DND-41 (cell line): ENCODE measurements around the gene SV2B.

ENCODE experiments used
- ATAC-seq: fragments of 200-7000 bp; cut with Tn5 transposase; 3 replicates; pipeline ENCODE4 v1.9.1; 2021; ENCODE audit warnings: low read depth; ENCODE audit not compliant: insufficient read depth
- DNase-seq: peaks from one replicate; pipeline ENCODE4 v3.0.0-alpha.2; 2020
- H2AFZ ChIP-seq: 2 replicates; pipeline ENCODE4 v1.6.0; 2012; ENCODE audit warnings: low read depth, low read length
- H3K27ac ChIP-seq: 2 replicates; pipeline ENCODE4 v1.5.1; 2012; ENCODE audit warnings: low read length, inconsistent platforms
- H3K27me3 ChIP-seq: fragments of 200-600 bp; sonication (generic); 2 replicates; pipeline ENCODE4 v1.6.0; 2012; ENCODE audit warnings: low read length, mild to moderate bottlenecking, inconsistent platforms; ENCODE audit not compliant: insufficient read depth, poor library complexity
- H3K36me3 ChIP-seq: 2 replicates; pipeline ENCODE4 v1.5.1; 2012; ENCODE audit warnings: low read length, inconsistent platforms; ENCODE audit not compliant: insufficient read depth
- H3K4me1 ChIP-seq: 2 replicates; pipeline ENCODE4 v1.5.1; 2012; ENCODE audit warnings: mild to moderate bottlenecking, low read length; ENCODE audit not compliant: insufficient read depth
- H3K4me2 ChIP-seq: 2 replicates; pipeline ENCODE4 v1.6.0; 2012; ENCODE audit warnings: mild to moderate bottlenecking, moderate library complexity, low read length, inconsistent platforms; ENCODE audit not compliant: insufficient read depth
- H3K4me3 ChIP-seq, 2 experiments: fragments of 200-600 bp in 1 of 2; shearing (Covaris generic) in 1 of 2; 2 replicates each; pipeline ENCODE4 v1.5.1; 2012 to 2016; ENCODE audit warnings: inconsistent platforms in 2 of 2, low read length in 2 of 2, mild to moderate bottlenecking in 2 of 2, low read depth in 1 of 2, moderate library complexity in 1 of 2
- H3K79me2 ChIP-seq: 2 replicates; pipeline ENCODE4 v1.6.0; 2012; ENCODE audit warnings: low read length, inconsistent platforms; ENCODE audit not compliant: insufficient read depth
- H3K9ac ChIP-seq: 2 replicates; pipeline ENCODE4 v1.6.0; 2012; ENCODE audit warnings: low read depth, mild to moderate bottlenecking, inconsistent platforms, low read length, moderate library complexity
- H3K9me3 ChIP-seq: 2 replicates; pipeline ENCODE4 v1.5.1; 2012; ENCODE audit warnings: low read length, moderate library complexity, mild to moderate bottlenecking, inconsistent platforms; ENCODE audit not compliant: insufficient read depth, severe bottlenecking
- H4K20me1 ChIP-seq: 2 replicates; pipeline ENCODE4 v1.6.0; 2012; ENCODE audit warnings: low read length; ENCODE audit not compliant: insufficient read depth
- EZH2 ChIP-seq: IDR thresholded peaks from 3 replicates; pipeline ENCODE4 v1.6.1; 2012; ENCODE audit warnings: borderline replicate concordance, low read depth, mild to moderate bottlenecking, moderate library complexity, low read length, inconsistent platforms; ENCODE audit not compliant: severe bottlenecking
- TF ChIP-seq, protein P1 (sequence below): IDR thresholded peaks from 2 replicates; pipeline ENCODE4 v1.5.1; 2012; ENCODE audit warnings: borderline replicate concordance, low read length, moderate library complexity, mild to moderate bottlenecking; ENCODE audit not compliant: poor library complexity, severe bottlenecking; ENCODE audit errors: extremely low read depth

SV2B gene

DNA sequence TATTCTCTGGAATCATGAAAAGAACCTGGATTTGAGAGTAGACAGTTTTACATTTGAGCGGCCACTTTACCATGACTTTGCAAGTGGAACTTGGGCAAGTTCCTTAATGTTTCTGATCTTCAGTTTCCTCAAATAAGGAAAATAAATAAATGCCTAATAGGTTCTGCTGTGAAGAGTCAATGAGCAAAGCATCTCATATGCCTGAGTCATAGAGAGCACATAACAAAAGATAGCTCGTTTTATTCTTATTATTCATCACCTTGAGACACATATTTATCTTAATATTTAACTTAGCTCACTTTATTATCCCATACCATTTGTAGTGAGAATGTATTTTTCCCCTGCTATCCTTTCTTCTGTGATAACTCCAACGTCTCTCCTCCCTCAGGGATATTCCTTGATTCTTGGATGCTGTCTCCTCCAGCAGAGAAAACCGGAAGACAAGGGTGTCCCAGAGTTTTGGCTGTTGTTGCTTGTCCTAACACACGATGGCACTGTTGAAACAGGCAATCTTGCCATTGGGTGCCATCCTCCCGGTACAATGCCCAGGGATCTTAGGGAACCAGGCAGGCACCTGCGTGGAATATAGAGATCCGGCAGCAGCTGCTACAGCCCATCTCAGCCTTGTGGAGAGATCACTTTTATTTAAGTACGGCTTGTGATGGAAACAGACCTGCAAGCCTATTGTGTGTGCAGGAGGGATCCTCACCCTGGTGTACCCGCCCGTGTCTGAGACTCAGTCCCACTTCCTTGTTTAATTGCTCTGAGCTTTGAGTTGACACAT, 44.3 kb upstream of the SV2B start:
- no peaks in the 10 kb centered on the region for H3K9me3 ChIP-seq
- peaks cover 5% of the 10 kb centered on the region for H3K27me3 ChIP-seq
- no peak for TF ChIP-seq EZH2
- TF ChIP-seq, protein P1, sequence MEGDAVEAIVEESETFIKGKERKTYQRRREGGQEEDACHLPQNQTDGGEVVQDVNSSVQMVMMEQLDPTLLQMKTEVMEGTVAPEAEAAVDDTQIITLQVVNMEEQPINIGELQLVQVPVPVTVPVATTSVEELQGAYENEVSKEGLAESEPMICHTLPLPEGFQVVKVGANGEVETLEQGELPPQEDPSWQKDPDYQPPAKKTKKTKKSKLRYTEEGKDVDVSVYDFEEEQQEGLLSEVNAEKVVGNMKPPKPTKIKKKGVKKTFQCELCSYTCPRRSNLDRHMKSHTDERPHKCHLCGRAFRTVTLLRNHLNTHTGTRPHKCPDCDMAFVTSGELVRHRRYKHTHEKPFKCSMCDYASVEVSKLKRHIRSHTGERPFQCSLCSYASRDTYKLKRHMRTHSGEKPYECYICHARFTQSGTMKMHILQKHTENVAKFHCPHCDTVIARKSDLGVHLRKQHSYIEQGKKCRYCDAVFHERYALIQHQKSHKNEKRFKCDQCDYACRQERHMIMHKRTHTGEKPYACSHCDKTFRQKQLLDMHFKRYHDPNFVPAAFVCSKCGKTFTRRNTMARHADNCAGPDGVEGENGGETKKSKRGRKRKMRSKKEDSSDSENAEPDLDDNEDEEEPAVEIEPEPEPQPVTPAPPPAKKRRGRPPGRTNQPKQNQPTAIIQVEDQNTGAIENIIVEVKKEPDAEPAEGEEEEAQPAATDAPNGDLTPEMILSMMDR: peak; percentile 79
- no peak overlapping the region for H3K27ac ChIP-seq
- H3K36me3 ChIP-seq: no peaks in the 10 kb centered on the region
- no peak overlapping the region for H3K9ac ChIP-seq
- ATAC-seq: peak; percentile 73; the same call in 2 of the 3 replicates
- DNase-seq: peak; percentile 52
- H3K4me2 ChIP-seq: no peak overlapping the region
- H3K4me3 ChIP-seq: no peak overlapping the region
- no peaks in the 10 kb centered on the region for H3K79me2 ChIP-seq
- no peaks in the 10 kb centered on the region for H4K20me1 ChIP-seq
- no peak overlapping the region for H2AFZ ChIP-seq
- H3K4me1 ChIP-seq: no peaks in the 10 kb centered on the region

DNA sequence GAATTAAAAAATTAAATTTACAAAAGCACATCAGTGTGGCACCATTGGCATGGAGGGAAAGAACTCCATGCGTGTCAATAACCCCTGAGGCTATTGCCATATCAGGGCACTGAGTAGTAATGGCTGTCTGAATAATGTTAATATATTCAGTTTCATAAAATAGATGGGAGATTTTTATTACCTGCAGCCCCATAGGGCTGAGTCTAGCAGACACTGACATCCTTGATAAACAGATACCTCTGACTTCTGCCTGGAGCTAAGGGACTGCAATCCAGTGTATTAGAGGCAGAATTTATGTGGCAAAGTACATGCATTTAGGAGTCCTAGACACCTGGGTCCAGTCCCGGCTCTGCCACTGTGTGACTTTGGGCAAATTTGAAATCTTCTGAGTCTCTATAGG, 38.8 kb upstream of the SV2B start:
- Histone ChIP-seq H4K20me1 (no peaks in the 10 kb centered on the region), H3K4me3 (no peak overlapping the region), H3K4me1 (no peaks in the 10 kb centered on the region), H3K79me2 (no peaks in the 10 kb centered on the region), H3K9ac (no peak overlapping the region), H3K4me2 (no peak overlapping the region), H3K27me3 (peaks cover 4% of the 10 kb centered on the region), H2AFZ (no peak overlapping the region), H3K9me3 (no peaks in the 10 kb centered on the region), H3K27ac (no peak overlapping the region), H3K36me3 (no peaks in the 10 kb centered on the region)
- TF ChIP-seq EZH2: no peak
- TF ChIP-seq, protein P1: no peak
- DNase-seq (no peak), ATAC-seq (no peak)

DNA sequence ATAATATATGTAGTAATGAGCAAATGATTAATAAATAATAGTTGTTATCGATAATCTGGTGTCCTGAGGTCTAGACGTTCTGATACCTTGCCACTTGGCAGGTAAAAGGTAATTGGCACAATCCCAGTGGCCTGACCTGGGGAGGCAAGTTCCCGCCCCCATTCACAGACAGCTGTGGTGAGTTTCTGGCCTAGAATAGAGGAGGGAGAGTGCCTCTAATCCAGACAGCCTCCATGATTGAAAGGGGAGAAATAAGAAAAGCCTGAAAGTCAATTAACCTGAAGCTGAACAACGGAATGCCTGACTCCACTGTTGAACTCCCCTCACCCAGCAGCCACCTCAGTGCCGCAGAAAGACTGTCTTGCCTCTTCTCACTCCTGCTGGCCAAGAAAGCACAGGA, 38.1 kb upstream of the SV2B start:
- H3K79me2 ChIP-seq: no peaks in the 10 kb centered on the region
- no peak overlapping the region for H3K27ac ChIP-seq
- peaks cover 2% of the 10 kb centered on the region for H3K27me3 ChIP-seq
- TF ChIP-seq, protein P1: no peak
- H3K4me3 ChIP-seq: no peak overlapping the region
- ATAC-seq (no peak), DNase-seq (no peak)
- H2AFZ ChIP-seq: no peak overlapping the region
- no peaks in the 10 kb centered on the region for H3K9me3 ChIP-seq
- no peak overlapping the region for H3K4me2 ChIP-seq
- H3K4me1 ChIP-seq: no peaks in the 10 kb centered on the region
- no peak overlapping the region for H3K9ac ChIP-seq
- no peaks in the 10 kb centered on the region for H4K20me1 ChIP-seq
- H3K36me3 ChIP-seq: no peaks in the 10 kb centered on the region

DNA sequence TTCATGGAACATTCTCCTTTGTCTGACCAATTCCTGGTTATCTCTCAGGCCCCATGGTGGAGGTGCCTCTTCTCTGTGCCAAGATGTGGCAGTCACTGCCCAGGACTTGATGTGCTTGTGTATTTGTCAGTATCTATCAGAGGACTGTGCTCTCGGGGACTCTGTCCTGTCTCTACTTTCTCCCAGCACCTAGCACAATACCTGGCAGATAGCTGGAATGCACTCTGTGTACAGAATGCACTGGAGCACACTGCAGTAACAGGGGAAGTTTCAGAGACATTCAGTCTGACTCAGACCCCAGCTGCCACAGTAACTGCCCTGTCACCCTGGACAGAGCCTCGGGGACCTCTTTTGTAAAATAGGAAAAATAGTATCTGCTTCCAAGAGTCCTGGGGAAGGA, 34.6 kb upstream of the SV2B start:
- Histone ChIP-seq H3K27ac (no peak overlapping the region), H3K79me2 (no peaks in the 10 kb centered on the region), H3K27me3 (peaks cover 10% of the 10 kb centered on the region), H3K9me3 (no peaks in the 10 kb centered on the region), H3K4me3 (no peak overlapping the region), H2AFZ (no peak overlapping the region), H3K9ac (no peak overlapping the region), H4K20me1 (no peaks in the 10 kb centered on the region), H3K4me1 (no peaks in the 10 kb centered on the region), H3K4me2 (no peak overlapping the region), H3K36me3 (no peaks in the 10 kb centered on the region)
- no peak for DNase-seq
- ATAC-seq: no peak
- TF ChIP-seq, protein P1: no peak
- TF ChIP-seq EZH2: no peak
